ENCODE measurements around the gene RPP25. TPM values are rescaled to one million over a fixed set of nuclear protein-coding genes. Genes with fewer than 3 reads are reported as not detected.
A peak's percentile ranks its signal among the peaks of the same experiment; 100 is the strongest.

Gene RPP25, protein sequence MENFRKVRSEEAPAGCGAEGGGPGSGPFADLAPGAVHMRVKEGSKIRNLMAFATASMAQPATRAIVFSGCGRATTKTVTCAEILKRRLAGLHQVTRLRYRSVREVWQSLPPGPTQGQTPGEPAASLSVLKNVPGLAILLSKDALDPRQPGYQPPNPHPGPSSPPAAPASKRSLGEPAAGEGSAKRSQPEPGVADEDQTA
- polyA plus RNA-seq (ENCODE audit: insufficient read length in 10 of 10) = 1 to 10 TPM in 8 of 10 donors, under 1 TPM in 2; 0.69 to 1.9 (median 1.4) TPM
- long read RNA-seq, donor 1, partial matches to known transcripts = 0 of 4 reads
- long read RNA-seq, donor 1, other reads (novel, unspliced or antisense) = 0 of 4 reads
- long read RNA-seq, donor 2, partial matches to known transcripts = 0 of 1 reads
- long read RNA-seq, donor 2, other reads (novel, unspliced or antisense) = 0 of 1 reads
- long read RNA-seq, donor 3 = 0 reads
- long read RNA-seq, donor 4 = 0 reads
- long read RNA-seq, donor 5, partial matches to known transcripts = 0 of 3 reads
- long read RNA-seq, donor 5, other reads (novel, unspliced or antisense) = 0 of 3 reads
- long read RNA-seq, donor 6, partial matches to known transcripts = 0 of 3 reads
- long read RNA-seq, donor 6, other reads (novel, unspliced or antisense) = 0 of 3 reads
- long read RNA-seq, donor 7 = 0 reads
- long read RNA-seq, donor 8, partial matches to known transcripts = 0 of 4 reads
- long read RNA-seq, donor 8, other reads (novel, unspliced or antisense) = 0 of 4 reads
- long read RNA-seq, donor 9 = 0 reads

DNA sequence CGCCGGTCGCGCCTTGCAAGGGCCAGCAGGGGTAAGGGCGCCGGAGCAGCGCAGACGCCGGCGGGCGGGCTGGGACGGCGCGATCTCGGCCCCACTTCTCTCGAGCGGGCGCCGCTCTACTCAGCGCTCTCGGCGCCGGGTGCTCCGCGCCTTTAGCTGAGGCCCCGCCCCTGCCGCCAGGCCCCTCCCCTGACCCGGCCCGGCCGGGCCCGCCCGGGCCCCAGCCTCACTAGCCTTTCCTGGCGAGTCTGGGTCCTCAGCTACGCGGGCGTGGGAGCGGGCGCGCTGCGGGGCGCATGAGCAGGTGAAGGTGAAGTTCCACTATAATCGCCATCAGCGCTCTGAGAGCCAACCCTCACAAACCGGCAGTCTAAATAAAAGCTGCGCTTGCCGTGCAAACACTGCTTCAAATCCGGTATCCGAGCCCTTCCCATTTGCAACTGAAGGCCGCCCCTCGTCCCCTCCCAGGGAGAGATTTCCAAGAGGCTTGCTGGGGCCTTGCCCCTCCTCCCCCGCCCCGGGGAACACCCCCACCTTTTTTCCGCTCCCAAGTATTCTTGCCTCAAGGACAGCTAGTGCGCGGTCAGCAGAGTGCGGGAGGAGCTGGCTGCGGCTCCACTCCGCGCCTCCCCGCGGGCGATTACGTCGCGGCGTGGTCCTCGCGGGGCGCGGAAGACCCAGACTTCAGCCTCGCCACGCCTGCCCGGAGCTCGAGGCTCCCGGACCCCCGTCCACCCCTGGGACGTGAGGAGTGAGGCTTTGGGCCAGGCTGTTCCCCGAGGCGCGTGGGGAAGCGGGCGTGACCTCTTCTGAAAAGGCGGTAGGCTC is at the start of gene RPP25:
Gene RPP25, minus strand, starts transcription at position 125 of the 828 bp plus-strand sequence. CDS start 189 bp downstream, outside the sequence.
- DNase-seq = peak; percentile 39 to 86 (median 57)

DNA sequence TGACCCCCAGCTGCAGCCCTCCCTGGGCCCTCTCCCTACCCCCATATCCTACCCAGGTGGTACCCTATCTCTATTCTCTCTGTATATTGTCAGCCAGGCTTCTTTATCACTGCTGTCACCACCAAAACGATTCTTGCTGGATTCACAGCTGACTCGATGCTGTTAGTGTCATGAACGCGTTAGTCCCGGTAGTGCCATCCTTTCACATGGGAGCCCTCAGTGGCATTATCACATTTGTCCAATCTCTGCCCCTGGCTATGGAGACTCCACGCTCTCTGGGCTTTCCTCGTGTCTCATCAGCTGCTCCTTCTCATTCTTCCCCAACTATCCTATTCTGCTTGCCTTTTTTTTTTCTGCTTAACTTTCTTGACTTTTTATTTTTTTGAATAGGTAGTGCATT is 45.8 kb upstream of the RPP25 start:
- no peak for DNase-seq

DNA sequence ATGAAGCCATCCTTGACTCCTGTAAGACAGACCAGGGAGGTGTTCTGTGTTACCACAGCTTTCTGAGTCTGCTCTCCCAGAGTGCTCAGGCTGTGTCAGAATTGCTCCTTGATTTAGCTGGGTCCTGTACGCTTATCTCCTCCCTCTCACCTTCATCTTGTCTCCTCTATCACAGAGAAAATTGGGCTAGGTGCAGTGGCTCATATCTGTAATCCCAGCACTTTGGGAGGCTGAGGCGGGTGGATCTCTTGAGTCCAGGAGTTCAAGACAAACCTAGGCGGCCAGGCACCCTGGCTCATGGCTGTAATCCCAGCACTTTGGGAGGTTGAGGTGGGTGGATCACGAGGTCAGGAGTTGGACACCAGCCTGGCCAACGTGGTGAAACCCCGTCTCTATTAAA is 44.7 kb upstream of the RPP25 start:
- no peak for DNase-seq

DNA sequence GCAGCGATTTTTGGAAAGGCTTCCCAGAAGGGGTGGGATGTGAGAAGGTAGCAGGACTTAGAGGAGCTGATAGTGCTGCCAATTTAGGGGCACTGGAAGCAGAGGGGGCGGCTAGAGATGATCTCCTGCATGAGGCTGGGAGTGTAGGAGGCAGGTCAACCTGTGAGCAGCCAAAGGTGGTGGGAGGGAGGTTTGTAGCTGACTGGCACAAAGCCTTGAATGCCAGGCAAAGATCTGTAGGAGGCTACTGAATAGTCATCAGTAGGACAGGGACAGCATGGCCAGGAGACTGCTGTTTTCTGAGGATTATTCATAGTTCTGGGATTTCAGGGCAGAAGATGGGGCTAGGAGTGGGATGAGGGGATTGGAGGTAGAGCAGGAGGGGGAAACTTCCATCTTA is 41.0 kb upstream of the RPP25 start:
- no peak for DNase-seq

DNA sequence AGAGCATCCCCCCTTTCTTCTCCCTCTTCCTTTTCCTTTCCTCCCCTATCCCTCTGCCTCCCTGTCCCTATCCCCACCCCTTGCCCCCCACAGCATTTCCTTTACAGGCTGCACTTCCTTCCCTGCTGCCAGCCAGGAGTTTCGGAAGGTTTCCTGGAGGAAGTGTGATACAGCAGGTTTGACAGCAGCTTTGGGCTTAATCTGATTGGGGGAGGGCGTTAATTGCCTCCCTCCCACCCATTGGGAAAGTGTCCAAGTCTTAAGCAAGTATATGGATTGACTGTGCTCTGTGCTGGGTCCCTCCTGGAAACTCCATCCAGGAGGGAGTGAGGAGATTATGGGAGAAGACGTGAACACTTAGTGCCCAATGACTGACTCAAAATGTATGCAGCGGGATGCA is 40.6 kb upstream of the RPP25 start:
- DNase-seq = no peak

DNA sequence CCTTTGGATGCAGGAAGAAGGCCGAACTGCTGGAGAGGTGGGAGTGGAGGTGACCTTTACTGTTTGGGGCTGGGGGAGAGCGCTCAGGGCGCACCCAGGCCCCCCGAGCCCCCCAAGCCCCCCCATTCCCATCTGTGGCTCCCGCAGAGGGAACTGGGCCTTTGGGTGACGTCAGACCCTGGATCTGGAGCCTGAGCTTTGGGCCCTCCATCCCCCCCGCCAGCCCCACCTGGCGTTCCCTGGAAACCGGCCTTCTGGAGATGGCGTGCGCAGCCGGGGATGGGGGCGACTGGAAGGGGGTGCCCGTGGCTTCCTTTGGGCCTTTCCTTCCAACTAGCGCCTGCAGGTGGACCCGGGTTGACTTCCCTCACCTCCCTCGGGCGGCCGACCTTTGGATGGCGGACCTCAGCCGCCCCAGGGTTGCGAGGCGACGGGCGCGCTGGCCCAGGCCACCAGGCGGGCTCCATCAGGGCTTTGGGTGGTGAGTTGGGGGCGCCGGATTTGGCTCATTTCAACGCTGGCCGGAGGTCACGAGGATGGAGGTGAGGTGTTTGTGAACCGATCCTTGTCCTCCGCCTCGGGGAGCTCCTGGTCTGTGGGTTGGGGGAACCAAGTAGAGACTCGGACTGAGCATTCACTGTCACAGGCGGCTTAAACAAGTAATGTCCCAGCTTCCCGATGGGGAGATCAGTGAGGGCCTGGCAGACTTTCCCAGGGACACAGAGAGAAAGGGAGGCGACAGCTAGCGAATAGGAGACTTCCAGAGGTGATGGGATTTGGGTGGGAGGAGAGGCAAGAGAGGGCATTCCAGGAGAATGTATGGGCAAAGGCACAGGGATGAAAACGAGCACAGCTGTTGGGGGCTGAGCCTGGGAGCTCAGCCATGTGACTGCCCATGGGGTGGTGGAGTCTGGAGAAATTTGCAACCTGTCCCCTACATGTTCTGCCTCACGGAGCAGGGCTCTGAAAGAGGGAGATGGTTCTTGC is 39.5 kb upstream of the RPP25 start:
- peak in 1 of 3 donors; percentile 12 for DNase-seq

DNA sequence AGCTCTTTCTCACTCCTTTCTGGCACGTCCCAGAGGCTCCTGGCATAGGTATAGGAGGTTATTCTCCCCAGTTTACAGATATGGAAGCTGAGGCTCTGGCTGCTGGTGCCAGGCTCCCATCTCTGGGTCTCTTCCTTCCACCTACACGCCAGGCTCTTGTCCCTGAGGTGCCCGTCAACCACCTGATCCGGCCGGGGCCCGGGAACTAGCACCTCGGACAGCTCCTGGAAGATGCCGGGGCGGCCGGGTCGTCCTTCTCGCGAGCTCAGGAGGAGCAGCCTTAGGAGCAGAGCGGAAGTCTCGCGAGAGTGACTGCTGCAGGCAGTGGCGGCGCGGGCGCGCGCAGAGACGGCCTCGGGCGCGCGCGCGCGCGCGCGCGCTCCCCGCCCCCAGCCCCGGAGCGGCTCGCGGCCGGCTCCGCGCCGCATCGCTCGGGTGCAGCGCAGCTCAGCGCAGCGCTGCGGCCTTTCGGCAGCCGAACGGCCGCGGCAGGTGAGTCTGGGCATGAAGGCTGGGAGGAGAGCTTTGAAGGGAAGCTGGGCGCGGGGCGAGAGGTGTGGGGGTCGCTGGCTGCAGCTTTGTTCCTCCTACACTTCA is 38.7 kb upstream of the RPP25 start, which contains the start of gene SCAMP5:
Gene SCAMP5, plus strand, starts transcription at position 382 of the 597 bp plus-strand sequence. CDS start 16,277 bp downstream, outside the sequence.
- DNase-seq = peak; percentile 91 to 94 (median 94)

DNA sequence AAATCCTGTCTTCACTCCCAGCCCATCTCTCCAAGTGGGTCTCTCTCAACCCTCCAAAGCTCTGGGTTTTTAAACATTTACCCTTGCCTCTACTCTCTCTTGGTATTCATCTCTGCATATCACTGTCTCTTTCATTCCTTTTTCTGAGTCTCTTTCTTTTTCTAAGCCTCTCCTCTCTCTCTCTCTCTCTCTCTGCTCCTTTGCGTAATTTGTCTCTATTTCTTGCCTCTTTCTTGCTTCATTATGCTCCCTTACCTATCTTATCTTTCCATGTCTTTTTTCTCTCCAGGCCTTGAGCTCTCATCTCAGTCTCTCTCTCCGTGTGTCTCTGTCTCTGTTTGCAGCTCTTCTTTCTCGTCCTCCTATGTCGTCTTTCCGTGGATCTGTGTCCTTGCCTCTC is 38.1 kb upstream of the RPP25 start:
- DNase-seq = no peak

DNA sequence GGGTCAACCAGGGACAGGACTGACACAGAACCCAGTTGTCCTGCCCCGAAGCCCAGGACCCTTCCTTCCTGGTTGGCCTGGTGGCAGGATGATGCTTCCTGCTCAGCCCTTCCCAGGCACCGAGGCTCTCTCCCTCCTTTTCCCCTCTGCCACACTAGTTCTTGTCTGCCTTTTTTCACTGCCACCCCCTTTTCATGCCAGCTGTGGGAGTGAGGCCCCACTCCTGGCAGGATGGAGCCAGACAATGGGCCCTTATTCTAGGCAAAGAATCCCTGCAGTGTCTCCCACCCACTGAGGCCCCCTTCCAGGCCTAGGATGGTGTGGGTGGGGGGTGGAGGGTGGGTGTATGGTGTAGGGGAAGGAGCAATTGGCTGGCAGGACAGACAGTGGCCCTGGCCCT is 37.7 kb upstream of the RPP25 start:
- no peak for DNase-seq

DNA sequence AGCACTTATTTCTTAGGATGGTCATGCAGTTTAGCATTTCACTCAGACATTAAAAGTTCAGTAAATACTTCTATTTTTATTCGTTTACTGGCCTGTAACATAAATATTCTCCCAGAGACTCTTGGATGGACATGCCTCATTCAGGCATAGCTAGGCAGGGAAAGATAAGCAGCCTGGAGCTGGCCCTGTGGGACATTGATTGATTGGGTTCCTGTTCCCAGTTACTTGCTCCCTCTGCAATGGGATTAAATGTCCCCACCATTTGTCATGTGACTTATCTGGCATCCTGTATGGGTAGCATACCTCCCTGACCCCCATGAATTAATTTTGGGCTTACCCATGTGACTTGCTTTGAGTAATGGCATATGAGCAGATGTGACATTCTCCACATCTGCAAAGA is 36.0 kb upstream of the RPP25 start:
- DNase-seq = no peak

DNA sequence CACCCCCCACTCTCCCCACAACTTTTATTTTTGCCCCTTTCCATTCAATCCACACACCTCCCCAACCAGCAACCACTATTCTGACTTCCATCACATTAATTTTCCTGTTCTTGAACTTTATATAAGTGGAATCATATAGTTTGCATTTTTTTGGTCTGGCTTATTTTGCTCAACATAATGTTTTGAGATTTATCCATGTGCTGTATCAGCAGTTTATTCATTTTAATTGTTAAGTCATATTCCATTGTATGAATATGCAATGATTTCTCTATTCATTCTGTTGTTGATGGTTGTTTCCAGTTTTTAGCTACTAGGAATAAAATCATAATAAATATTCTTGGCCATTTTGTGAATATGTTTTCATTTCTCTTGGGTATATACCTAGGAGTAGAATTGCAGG is 33.0 kb upstream of the RPP25 start:
- DNase-seq = no peak

DNA sequence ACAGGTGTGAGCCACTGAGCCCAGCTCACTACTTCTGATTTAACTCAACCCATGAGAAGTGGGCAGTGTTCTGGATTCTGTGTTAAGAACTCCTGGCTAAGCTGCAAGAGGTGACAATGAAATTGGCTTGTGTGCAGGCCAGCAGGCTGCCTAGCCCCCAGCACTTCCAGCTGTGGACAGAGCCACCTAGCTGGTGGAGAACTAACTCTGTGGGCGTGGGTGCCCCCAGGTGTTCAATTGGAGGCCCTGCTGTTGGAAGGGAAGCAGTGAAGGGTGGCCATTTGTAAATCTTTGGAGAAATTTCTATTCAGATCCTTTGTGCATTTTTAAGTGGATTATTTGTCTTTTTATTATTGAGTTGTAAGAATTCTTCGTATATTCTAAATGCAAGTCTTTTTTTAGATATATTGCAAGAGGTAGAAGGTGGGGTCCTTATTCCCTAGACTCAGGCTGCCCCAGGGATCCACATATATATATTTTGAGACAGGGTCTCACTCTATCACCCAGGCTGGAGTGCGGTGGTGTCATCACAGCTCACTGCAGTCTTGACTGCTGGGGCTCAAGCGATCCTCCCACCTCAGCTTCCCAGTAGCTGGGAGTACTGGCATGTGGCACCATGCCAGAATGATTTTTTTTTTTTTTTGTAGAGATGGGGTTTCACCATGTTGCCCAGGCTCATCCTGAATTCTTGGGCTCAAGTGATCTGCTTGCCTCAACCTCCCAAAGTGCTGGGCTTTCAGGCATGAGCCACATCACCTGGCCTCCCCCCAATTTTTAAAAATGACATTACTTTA is 31.6 kb upstream of the RPP25 start:
- no peak for DNase-seq

DNA sequence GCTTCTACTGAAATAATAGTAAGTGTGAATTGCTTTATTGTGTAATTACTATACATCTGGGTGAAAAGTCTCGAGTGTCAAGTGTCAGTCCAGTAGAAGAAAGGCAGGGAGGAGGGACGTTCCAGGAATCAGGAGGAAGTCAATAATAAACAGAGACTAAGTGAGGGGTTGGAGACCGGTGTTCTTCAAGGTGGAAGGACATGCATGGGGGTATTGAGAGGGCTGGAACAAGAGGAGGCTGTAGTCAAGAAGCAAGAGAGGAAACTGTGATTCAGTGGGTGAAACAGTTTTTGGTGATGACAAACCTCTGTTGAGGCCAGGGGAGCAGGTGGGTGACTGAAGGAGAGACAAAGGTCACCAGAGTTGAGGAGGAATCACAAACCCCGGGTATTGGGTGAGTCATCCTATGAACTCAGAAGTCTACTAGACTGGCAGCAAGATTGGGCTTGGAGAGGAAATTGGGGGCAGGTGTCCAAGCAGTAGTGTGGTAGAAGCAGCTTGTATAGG is 27.2 kb upstream of the RPP25 start:
- DNase-seq = no peak

DNA sequence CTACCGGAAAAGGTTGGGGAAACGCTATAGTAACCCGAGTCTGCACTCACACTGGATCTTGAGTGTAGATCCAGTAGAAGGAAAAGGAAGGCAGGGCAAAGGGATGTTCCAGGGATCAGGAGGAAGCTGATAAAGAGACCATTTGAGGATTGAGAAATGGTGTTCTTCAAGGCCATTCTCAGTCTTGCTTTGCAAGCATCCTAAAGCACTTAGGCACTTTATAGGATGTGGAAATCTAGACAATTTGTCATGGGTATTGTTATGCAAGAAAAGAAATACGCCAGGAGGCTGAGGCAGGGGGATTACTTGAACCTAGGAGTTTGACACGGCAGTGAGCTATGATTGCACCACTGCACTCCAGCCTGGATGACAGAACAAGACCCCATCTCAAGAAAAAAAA is 25.6 kb upstream of the RPP25 start:
- no peak for DNase-seq

DNA sequence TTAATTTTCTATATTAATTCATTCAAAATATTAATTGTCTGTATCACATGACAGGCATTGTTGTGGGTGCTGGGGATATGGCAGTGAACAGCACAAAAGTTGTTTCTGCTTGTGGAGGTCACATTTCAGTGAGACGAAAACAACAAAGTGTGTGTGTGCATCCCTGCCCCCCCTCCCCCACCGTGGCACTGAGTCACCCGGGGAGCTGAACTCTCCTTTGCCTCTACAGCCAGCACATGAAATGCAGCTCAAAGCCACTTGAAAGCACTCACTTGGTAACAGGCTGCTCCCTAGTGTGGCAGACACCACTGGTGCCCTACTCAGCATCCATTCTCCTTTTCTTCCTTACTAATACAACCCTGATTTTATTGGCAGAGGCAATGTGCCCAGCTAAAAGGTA is 21.9 kb upstream of the RPP25 start:
- no peak for DNase-seq

DNA sequence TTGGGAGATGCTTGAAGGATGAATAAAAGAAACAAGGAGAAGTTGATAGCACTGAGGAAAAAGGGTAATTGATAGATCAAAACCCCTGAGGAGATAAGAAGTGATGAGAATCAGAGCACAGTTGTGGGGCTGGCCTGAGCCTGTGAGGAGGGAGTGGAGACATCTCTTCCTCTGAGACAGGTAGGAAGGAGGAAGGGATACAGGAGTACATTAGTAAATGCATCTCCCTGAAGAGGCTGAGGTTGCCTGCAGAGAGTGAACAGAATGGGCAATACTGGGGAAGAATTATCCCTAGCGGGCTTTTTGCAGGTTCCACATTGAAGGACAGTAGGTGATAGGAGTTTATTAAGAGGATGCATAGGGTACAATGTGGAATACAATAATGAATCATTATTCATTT is 21.5 kb upstream of the RPP25 start:
- DNase-seq = no peak

DNA sequence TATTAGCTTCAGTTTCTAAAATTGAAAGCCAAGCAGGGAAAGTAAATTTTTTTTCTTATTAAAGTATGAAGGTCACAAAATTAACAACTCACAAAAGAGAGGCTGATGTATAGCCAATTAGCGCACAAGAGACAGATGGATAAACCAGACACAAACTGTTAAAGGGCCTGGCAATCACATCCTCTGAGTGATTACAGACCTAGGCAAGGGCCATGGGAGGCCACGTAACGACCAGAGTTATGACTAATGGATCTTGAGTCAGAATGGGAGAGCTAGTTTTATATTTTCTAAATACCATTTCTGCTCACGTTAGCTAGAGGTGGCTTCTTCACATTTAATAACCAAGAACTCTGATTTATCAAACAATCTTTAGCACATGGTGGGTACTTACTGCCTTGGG is 21.0 kb upstream of the RPP25 start:
- DNase-seq = no peak

DNA sequence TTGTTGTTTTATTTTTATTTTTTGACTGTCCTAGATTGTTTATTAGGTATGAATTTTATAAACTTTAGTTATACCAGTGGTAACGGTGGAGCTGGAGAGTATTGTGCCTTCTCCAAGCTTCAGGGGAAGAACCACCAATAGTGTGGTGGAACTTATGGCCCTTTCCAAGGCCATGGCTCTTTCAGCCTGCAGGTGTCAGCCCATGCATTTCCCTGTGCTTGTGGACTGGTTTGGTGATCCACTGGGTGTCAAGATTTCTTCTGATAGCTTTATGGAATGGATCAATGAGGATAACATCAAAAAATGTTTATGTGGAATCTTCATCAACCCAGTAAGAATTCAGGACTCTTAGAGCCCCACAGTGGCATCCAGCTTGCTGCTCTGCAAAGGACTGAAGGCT is 19.6 kb upstream of the RPP25 start:
- DNase-seq = no peak

DNA sequence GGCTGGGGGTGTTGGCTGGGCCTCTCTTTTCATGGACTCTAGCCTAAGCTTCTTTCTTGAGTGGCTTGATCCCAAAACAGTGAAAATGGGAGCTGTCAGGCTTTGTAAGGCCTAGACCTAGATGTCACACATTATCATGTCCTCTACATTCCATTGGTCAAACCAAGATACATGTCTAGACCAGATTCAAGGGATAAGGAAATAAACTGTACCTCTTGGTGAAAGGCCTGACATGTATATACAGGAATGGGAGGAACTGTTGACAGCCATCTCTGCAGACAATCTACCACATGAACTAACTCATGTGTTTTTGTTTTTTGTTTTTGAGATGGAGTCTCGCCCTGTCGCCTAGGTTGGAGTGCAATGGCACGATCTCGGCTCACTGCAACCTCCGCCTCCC is 11.1 kb upstream of the RPP25 start:
- no peak for DNase-seq

Measured in muscle of back (tissue), 13 donors.